Measurements from ENCODE around the gene MINAR1.

Gene MINAR1

GRCh38 chr15:79466488-79466887 lies 34.4 kb downstream of the MINAR1 start:
- peak in 1 of 3 experiments; percentile 10 for DNase-seq

- DNase-seq = no peak
These were observed 35.9 kb downstream of the MINAR1 start for GRCh38 chr15:79467865-79468586.

- no peak for DNase-seq
These were observed 40.3 kb downstream of the MINAR1 start for GRCh38 chr15:79472446-79472845.

- no peak for DNase-seq
These were observed 42.1 kb downstream of the MINAR1 start for GRCh38 chr15:79474252-79474651.

- DNase-seq = no peak
These were observed 43.2 kb downstream of the MINAR1 start for GRCh38 chr15:79475306-79475705.

DNA sequence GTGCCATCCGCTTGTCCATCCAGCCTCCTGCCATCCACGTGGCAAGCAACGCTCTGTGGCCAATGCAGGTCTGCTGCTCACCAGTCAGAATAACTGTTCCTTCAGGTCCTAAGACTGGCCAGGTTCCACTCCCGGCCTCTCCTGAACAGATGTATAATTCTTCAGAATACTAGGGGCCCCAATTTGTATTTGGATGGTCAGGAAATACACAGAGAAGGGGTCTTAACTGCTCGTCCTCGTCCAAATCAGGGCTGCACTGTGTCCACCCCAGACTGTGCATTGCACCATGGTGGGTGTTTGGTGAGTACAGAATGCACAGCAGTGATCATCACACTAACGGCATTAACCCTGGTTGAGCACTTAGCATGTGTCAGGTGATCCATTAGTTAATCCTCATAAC lies 46.0 kb downstream of the MINAR1 start:
- no peak for DNase-seq

DNA sequence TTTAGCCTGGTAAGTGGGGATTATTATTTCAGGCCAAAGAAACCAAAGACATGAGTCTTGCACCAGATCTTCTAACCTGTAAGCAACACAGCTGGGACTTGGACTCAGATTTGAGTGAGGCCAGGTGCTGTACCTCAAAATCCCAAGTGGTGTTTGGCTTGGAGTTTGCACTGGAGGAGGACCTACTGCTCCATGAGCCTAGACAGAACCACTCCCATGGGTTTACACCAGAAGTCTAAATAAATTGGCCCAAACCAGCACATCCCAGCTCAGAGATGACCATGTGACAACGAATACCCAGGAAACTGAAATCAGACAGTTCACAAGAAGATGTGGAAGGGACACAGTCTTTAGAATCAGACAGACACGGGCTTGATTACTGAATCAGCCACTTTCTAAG lies 47.5 kb downstream of the MINAR1 start:
- DNase-seq = no peak

DNA sequence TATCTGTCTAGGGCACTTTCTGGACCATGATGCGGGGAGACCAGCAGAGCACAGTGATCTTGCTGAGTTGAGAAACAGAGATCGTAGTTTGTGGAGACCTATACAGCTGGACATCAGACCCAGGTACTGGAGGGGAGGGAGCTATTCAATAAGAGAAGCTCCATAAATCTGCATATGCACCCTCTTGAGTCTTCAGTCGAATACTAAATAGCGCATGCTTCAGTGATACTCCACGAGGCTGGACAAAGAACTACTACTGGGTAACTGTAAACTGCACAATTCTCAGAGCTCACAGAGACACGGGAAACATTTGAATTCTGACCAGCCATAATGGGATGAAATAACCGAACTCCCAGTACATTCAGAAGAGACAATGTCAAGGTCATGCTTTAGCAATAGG lies 49.7 kb downstream of the MINAR1 start:
- no peak for DNase-seq

Data from NCI-H1417 (cell line).